ENCODE results near the gene ANKRD39.

ANKRD39 gene

DNA sequence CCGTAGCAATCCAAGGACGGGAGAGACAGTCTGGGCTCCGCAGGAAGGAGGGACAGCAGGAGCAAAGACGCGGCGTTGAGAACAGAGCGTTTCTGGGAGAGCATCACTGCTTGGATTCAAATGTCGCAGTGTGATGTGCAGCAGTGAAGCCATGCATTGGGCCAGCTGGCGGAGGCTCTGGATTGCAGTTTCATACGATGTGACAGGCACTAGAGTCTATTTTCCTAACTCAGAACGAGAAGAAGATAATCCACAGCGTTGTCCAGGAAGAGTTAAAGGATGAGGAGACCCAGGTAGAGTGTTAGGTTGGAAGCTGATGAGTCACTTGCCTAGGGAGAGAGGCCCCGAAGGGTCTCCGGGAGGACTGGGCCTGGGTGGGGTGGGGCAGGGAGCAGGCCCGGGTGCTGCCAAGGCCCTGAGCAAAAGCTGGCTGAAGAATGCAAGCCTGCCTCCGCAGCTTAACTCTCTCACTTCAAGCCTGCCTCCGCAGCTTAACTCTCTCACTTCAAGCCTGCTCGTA is 29.7 kb upstream of the ANKRD39 start:
- DNase-seq, result no peak

GRCh38 chr2:96885432-96886347 is 27.9 kb upstream of the ANKRD39 start:
- DNase-seq, result no peak

DNA sequence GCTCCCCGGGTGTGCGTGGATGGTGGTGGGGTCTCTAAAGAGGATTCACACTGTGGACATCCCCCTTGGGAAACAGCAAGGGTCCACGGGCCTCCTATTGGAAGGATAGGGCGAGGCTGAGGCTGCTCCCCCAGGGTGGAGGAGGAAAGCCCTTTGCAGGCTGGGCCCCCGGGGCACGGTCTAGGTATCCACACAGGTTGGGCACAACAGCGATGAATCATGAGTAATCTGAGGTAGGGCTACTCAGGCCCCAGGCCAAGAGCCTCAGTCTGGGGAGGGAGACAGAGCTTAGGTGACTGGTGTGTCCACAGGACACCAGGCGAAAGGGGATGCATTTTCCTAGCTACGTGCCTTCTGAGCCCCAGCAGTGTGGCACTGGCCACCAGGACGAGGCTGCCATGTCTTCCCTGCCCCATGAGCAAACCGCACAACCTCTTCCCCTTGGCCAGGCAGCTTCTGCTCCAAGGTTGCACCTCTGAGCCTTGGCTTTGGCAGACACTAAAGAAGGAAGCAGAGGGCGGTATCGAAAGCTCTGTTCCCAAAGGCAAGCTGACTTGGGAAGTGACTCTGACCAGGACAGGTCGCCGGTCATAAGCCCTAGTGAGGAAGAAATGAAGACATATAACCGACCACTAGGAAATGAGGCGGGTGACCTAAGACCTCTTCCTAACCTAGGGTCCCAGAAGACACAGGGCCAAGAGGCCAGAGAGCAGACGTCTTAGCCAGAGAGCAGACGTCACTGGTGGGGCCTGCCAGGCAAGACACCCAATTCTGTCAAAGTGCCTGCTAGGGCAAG is 26.7 kb upstream of the ANKRD39 start:
- DNase-seq, result no peak

- DNase-seq, result no peak
These were observed 25.5 kb upstream of the ANKRD39 start for GRCh38 chr2:96883306-96883705.

GRCh38 chr2:96882906-96883305 is 25.1 kb upstream of the ANKRD39 start:
- DNase-seq, result no peak

DNA sequence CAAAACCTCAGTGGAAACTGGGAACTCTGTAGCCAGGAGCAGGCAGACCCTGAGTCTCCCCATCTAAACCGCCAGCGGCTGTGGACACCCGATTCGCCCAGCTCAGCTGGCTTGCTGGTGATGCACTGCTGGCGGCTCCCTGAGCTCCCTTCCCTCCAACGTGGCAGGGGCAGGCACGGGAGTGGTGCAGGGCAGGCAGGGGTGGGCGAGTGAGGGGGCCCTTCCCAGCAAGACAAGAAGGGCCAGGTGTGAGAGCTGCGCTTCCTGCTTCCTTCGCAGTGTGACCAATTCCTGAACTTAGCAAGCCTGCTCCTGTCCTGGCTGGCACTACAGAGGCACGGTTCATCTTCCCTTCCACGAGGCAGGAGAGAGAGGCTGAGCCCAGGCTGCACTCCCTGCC is 24.4 kb upstream of the ANKRD39 start:
- no peak for DNase-seq

DNA sequence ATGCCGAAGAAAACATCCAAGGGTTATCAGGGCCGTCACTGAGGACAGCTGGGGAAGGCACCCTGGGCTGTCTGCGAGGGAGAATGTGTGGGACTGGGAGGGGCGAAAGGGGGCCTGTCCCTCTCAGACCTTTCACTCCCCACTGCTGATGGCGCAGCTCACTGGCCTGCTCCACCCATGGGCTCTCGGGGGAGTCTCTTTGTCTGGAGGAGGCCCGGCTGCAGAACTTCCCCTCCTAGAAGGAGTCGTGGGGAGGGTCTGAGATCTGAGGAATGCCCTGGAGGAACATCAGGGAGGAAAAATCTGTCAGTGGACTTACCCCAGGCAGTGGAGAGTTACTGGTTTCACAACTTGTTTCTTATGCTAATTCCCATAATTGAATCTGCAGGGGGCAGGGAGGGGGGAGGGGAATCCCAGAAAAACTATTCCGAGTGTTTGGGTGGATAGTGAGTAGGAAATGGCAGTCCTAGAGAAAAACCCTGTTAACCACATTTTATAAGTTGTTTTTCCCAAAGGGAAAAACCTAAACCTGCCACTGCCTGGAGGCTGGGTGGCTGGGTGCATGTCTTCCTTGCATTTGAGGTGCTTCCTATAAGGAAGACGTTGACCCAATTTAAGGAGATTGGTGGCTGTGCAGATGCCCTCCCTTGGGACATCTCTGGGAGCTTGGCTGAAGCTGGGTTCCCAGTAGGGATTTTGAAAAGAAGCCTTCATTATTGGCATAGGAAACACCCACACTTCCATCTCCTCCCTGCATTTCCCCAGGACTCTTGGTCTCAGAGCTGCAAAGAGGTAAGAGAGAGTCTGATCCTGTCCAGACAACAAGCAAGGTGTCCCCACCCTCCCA is 23.8 kb upstream of the ANKRD39 start:
- no peak for DNase-seq

GRCh38 chr2:96880891-96881273 is 23.1 kb upstream of the ANKRD39 start:
- no peak for DNase-seq

- DNase-seq, result no peak
These were observed 21.8 kb upstream of the ANKRD39 start for GRCh38 chr2:96879545-96880040.

GRCh38 chr2:96878796-96879544 is 21.2 kb upstream of the ANKRD39 start:
- DNase-seq, result no peak

GRCh38 chr2:96878171-96878570 is 20.4 kb upstream of the ANKRD39 start:
- no peak for DNase-seq

GRCh38 chr2:96877631-96878092 is 19.8 kb upstream of the ANKRD39 start:
- no peak for DNase-seq

GRCh38 chr2:96877042-96877451 is 19.2 kb upstream of the ANKRD39 start:
- DNase-seq, result no peak

- no peak for DNase-seq
These were observed 18.6 kb upstream of the ANKRD39 start for GRCh38 chr2:96876269-96877041.

DNA sequence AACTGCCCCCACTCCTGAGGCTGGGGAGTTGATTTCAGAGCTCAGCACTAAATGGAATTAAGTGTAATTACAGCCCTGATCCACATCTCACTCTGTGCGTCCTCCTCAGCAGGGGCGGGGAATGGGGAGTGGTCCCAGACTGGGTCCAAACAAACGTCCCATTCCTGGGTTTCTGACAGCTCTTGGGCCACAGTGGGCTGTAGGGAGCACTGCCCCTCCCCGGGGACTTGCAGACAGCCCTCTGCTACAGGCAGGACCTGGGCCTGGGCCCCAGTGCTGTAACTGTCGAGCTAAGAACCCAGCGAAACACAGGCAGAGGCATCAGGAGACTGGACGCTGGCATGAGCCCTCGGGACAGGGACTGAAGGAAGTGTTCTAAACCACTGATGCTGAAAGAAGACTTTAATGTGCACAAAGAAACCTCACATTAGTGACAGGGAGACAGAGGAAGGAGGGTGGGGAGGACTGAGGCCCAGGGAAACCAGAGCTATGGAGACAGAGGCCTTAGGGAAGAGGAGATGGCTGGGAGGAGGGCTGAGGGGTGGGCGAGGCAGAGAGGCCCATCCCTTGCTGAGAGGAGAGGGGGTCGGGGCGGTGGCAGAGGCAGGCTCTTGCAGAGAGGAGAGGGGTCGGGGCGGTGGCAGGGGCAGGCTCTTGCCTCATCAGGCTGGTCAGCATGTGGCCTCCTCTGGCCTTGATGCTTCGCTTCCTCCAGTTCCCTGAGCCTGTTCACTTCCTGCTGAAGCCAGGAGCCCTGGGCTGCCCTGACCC is 17.9 kb upstream of the ANKRD39 start:
- DNase-seq, result no peak

DNA sequence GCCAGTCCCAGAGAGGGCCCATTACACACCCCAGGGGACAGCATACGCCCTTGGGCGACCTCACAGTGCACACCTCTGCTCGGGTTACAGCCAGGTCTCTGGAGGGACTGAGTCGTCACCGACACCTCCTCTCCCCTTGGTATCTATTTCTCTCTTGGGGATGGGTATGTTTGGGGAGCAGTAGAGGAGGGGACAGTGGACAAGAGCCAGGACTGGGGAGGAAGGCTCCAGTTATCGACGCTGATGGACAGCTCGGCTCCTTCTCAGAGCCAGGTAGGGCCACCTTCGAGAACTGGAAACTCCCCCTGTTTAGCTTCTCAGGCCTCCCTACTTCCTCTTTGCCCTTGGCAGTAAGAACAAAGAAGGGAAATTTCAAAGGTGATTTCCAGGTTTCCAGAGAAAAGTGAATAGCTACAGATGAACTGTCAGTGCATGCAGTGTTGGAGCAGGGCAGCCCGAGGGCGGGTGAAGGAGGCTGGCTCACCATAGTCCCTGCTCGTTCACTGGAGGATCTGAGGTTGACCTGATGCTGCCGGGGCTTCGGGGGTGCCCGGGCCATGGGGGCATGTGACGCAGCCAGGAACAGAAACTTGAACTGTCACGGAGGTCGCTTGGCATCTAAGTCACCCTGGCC is 16.5 kb upstream of the ANKRD39 start:
- DNase-seq, result no peak

DNA sequence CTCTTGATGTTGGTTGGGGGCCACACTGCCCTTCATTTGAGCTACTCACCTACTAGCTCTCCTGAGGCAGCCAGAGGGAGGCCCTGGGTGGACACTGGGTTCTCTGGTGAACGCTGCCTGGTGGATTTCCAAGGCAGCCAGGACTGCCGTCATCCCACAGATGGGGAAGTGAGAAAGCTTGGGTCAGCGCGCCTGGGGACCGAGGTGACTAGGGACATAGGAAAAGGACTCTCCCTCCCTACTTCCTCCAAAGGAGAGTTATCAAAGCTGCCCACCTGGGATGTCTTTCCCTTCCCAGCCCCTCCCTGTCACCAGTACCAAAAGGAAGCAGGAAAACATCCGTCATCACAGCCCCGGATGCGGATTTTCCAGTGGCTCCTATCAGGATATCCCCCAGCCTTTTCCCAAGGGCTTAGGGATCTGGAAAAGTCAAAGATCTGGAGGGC is 15.9 kb upstream of the ANKRD39 start:
- DNase-seq, result no peak

DNA sequence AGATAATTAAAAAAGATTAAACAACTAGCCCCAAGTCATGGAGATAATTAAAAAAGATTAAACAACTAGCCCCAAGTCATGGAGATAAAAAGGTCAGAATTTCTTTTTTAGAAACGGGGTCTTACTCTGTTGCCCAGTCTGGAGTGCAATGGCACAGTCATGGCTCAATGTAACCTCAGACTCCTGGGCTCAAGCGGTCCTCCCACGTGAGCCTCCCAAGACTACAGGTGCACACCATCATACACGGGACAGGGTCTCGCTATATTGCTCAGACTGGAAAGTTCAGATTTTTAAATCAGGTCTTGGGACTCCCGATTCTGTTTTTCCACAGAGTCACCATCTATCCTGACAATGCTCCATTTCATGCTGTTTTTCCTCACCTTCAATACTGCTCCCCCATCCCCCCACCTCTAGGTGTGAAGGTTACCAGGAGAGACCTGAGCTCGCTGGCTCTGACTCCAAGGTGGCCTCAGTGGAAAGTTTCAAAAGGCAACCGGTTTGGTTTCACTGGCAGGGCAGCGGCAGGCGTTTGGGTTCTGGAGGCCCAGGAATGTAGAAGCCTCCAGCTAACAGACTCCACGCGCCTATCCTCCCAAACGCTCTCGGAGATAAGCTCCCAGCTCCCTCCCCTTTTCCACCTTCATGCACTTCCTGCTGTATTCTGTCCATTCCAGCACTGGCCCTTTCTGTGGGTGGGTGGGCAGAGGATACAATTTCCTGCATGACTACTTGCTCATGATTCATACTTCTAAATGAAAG is 15.0 kb upstream of the ANKRD39 start:
- DNase-seq, result no peak
